Dendritic cell treated with granulocyte-macrophage colony-stimulating factor and Interleukin-4, amounts not matched to agents 40 ng/mL and 50 ng/mL, for 4 days (primary cell): Measurements from ENCODE around the gene GRK3.
A peak's percentile ranks its signal among the peaks of the same experiment; 100 is the strongest.

ENCODE experiments used
- H3K27ac Mint-ChIP-seq: one replicate; pipeline ENCODE4 v1.8.0; 2022; ENCODE audit warnings: mild to moderate bottlenecking, mixed read lengths
- H3K27me3 Mint-ChIP-seq: one replicate; pipeline ENCODE4 v1.8.0; 2022; ENCODE audit warnings: mild to moderate bottlenecking, mixed read lengths
- H3K36me3 Mint-ChIP-seq: one replicate; pipeline ENCODE4 v1.8.0; 2022; ENCODE audit warnings: low read depth, mixed read lengths
- H3K4me1 Mint-ChIP-seq: one replicate; pipeline ENCODE4 v1.8.0; 2022; ENCODE audit warnings: low read depth, mixed read lengths
- H3K4me3 Mint-ChIP-seq: one replicate; pipeline ENCODE4 v1.8.0; 2022; ENCODE audit warnings: mild to moderate bottlenecking, moderate library complexity, mixed read lengths
- H3K9me3 Mint-ChIP-seq: one replicate; pipeline ENCODE4 v1.8.0; 2022; ENCODE audit warnings: mixed read lengths
- intact Hi-C: fragments of 100-400 bp; cut with micrococcal nuclease; formaldehyde crosslinking; loops from one replicate; pipeline ENCODE4 v1.15.0; 2022

Gene GRK3

GRCh38 chr22:25744694-25745093 lies 180.2 kb downstream of the GRK3 start:
- intact Hi-C loops, result no loop called here
- H3K27me3 Mint-ChIP-seq, result peaks cover 12% of the 10 kb centered on the region
- peaks cover 51% of the 10 kb centered on the region for H3K4me1 Mint-ChIP-seq
- H3K27ac Mint-ChIP-seq, result no peak overlapping the region
- H3K36me3 Mint-ChIP-seq, result no peaks in the 10 kb centered on the region
- H3K4me3 Mint-ChIP-seq, result no peak overlapping the region
- no peaks in the 10 kb centered on the region for H3K9me3 Mint-ChIP-seq

- Mint-ChIP-seq H3K27ac (peak overlapping the region; percentile 16), H3K36me3 (no peaks in the 10 kb centered on the region), H3K4me1 (peaks cover 58% of the 10 kb centered on the region), H3K9me3 (no peaks in the 10 kb centered on the region), H3K4me3 (no peak overlapping the region), H3K27me3 (peaks cover 18% of the 10 kb centered on the region)
- intact Hi-C loops, result no loop called here
Observed at GRCh38 chr22:25745341-25746011, 181.0 kb downstream of the GRK3 start.

DNA sequence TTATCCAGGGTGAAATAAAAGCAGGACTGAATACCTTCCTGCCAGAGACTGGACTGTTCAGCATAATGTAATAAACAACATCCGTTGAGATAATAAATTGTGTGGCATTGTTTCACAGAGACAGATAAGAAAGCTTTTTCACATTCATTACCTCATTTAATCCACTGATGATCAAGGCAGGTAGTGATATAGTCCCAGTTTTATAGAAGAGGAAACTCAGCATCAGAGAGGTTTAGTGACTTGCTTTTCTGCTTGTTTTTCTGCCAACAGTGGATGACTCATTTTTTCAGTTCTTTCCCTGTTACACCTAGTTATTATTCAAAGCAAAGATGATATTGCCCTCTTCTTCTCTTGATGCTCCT lies 181.5 kb downstream of the GRK3 start:
- peaks cover 20% of the 10 kb centered on the region for H3K27me3 Mint-ChIP-seq
- no peak overlapping the region for H3K27ac Mint-ChIP-seq
- no peaks in the 10 kb centered on the region for H3K36me3 Mint-ChIP-seq
- intact Hi-C loops, result no loop called here
- H3K4me3 Mint-ChIP-seq, result no peak overlapping the region
- H3K4me1 Mint-ChIP-seq, result peaks cover 64% of the 10 kb centered on the region
- H3K9me3 Mint-ChIP-seq, result no peaks in the 10 kb centered on the region

GRCh38 chr22:25747245-25747944 lies 182.9 kb downstream of the GRK3 start:
- Mint-ChIP-seq H3K36me3 (no peaks in the 10 kb centered on the region), H3K27me3 (peaks cover 26% of the 10 kb centered on the region), H3K4me1 (peaks cover 66% of the 10 kb centered on the region), H3K4me3 (no peak overlapping the region), H3K27ac (no peak overlapping the region), H3K9me3 (no peaks in the 10 kb centered on the region)
- intact Hi-C loops, result no loop called here

GRCh38 chr22:25748140-25748539 lies 183.7 kb downstream of the GRK3 start:
- Mint-ChIP-seq H3K4me1 (peaks cover 64% of the 10 kb centered on the region), H3K27ac (peak overlapping the region; percentile 64), H3K9me3 (no peaks in the 10 kb centered on the region), H3K27me3 (peaks cover 26% of the 10 kb centered on the region), H3K36me3 (no peaks in the 10 kb centered on the region), H3K4me3 (no peak overlapping the region)
- intact Hi-C loops, result no loop called here

- Mint-ChIP-seq H3K4me3 (no peak overlapping the region), H3K9me3 (no peaks in the 10 kb centered on the region), H3K27ac (peak overlapping the region; percentile 64), H3K27me3 (peaks cover 30% of the 10 kb centered on the region), H3K4me1 (peaks cover 60% of the 10 kb centered on the region), H3K36me3 (no peaks in the 10 kb centered on the region)
- intact Hi-C loops, result no loop called here
Observed at GRCh38 chr22:25748704-25749103, 184.2 kb downstream of the GRK3 start.

- Mint-ChIP-seq H3K36me3 (no peaks in the 10 kb centered on the region), H3K27me3 (peaks cover 31% of the 10 kb centered on the region), H3K27ac (peak overlapping the region; percentile 77), H3K9me3 (no peaks in the 10 kb centered on the region), H3K4me1 (peaks cover 60% of the 10 kb centered on the region), H3K4me3 (no peak overlapping the region)
- intact Hi-C loops, result no loop called here
Observed at GRCh38 chr22:25749420-25750169, 185.1 kb downstream of the GRK3 start.

DNA sequence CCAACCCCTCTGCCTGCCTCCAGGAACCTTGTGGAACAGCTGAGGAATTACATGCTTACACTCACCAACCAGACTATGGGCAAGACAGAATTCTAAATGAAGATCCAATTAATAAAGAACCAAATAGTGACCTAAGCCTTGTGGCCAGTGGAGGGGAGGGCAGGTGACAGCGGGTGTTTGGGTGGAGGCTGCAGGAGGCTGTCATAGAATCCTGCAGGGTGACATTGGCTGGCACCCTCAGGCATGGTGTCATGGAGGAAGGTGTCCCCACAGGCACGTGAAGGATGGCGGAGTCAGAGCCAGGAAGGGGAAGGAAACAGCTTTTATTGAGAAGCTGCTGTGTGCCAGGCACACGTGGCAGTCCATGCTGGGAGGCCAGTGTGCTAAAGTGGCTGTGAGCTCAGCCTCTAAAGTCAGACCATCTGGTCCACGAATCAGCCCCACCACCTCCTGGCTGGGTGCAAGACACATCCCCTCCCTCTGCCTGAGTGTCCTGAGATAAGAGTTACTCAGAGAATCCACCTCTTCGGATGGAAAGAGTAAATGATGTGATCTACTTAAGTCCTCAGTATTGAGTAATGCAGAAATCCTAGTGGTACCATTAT lies 186.2 kb downstream of the GRK3 start:
- Mint-ChIP-seq H3K36me3 (no peaks in the 10 kb centered on the region), H3K27me3 (peaks cover 32% of the 10 kb centered on the region), H3K4me1 (peaks cover 54% of the 10 kb centered on the region), H3K4me3 (no peak overlapping the region), H3K9me3 (no peaks in the 10 kb centered on the region), H3K27ac (peak overlapping the region; percentile 77)
- intact Hi-C loops, result no loop called here

DNA sequence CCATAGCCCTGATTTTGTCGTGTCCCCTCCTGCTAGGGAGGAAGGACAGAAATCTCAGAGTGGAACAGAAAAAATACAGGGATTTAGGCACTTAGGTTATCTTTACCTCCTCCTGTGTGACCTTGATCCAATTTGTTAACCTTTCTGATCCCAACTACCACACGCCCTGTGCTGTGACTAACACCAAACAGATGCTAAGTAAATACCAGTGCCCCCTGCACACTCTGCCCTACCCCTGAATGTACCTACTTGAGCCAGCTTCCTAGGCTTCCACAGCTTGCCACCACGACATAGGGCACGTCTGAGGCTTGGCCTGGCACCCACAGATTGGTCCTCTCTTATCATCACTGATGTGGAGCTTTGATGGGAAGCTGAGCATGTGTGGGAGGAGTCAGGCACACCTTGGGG lies 186.7 kb downstream of the GRK3 start:
- Mint-ChIP-seq H3K4me1 (peaks cover 50% of the 10 kb centered on the region), H3K27me3 (peaks cover 32% of the 10 kb centered on the region), H3K9me3 (no peaks in the 10 kb centered on the region), H3K36me3 (no peaks in the 10 kb centered on the region), H3K27ac (peak overlapping the region; percentile 67), H3K4me3 (no peak overlapping the region)
- intact Hi-C loops, result no loop called here

GRCh38 chr22:25752615-25753214 lies 188.2 kb downstream of the GRK3 start:
- no peaks in the 10 kb centered on the region for H3K36me3 Mint-ChIP-seq
- H3K9me3 Mint-ChIP-seq, result no peaks in the 10 kb centered on the region
- H3K27ac Mint-ChIP-seq, result no peak overlapping the region
- H3K27me3 Mint-ChIP-seq, result peaks cover 32% of the 10 kb centered on the region
- intact Hi-C loops, result no loop called here
- peaks cover 45% of the 10 kb centered on the region for H3K4me1 Mint-ChIP-seq
- H3K4me3 Mint-ChIP-seq, result no peak overlapping the region

DNA sequence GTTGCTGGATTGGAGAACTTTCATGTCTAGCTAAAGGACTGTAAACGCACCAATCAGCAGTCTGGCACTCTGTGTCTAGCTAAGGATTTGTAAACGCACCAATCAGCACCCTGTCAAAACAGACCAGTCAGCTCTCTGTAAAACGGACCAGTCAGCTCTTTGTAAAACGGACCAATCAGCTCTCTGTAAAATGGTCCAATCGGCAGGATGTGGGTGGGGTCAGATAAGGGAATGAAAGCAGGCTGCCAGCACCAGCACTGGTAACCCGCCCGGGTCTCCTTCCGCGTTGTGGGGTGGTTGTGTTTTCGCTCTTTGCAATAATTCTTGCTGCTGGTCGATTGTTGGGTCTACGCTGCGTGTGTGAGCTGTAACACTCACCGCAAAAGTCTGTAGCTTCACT lies 188.8 kb downstream of the GRK3 start:
- Mint-ChIP-seq H3K36me3 (no peaks in the 10 kb centered on the region), H3K4me1 (peaks cover 43% of the 10 kb centered on the region), H3K27me3 (peaks cover 32% of the 10 kb centered on the region), H3K9me3 (no peaks in the 10 kb centered on the region), H3K4me3 (no peak overlapping the region), H3K27ac (peak overlapping the region; percentile 20)
- intact Hi-C loops, result no loop called here

DNA sequence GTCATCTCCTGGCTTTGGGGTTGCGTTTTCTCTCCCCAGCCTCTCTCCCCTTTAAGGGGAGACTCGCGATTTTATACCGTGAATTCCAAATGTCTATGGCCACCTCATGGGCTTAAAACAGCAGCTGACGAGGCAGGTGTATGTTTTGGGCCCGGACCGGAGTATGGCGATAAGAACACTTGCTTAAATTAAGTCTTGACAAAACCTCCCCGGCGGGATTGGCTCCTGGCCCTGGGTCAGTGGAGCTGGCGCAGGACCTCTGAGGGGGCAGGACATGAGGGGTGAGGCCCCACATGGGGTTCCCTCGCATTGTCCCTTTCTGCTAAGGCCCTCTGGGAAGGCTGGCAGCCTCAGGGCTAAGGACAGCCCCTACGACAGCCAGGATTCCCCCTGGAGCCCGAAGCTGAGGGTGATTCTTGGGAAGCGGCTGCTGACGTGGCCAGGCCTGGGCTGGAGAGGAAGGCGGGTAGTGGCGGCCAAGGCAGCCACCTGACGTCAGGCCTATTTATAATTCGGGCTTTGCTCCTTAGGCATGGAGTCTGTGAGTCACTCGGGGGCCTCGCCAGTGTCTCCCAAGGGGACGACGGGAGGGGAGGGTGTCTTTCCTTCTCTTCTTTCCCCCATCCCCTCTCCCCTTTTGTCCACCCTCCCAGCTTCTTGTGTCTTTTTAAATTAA lies 190.2 kb downstream of the GRK3 start:
- H3K4me1 Mint-ChIP-seq, result peaks cover 41% of the 10 kb centered on the region
- H3K9me3 Mint-ChIP-seq, result no peaks in the 10 kb centered on the region
- intact Hi-C loops, result no loop called here
- peaks cover 26% of the 10 kb centered on the region for H3K27me3 Mint-ChIP-seq
- H3K4me3 Mint-ChIP-seq, result no peak overlapping the region
- peak overlapping the region; percentile 20 for H3K27ac Mint-ChIP-seq
- no peaks in the 10 kb centered on the region for H3K36me3 Mint-ChIP-seq

DNA sequence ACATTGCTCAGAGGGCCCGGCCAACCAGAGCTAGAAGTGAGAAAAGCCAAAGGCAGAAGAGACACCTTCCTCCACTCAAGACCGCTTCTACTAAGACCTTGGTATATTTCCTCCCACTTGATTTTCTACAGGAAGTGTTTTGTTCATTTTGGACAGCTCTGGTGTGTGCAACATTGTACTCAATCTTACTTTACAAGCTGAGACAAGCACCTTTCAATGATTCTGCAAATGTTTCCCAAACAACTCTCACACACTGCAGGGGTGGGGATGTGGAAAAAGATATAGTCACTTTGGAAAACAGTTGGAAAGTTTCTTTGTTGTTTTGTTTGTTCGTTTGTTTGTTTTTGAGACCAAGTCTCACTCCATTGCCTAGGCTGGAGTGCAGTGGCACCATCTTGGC lies 193.2 kb downstream of the GRK3 start:
- no peaks in the 10 kb centered on the region for H3K9me3 Mint-ChIP-seq
- H3K4me3 Mint-ChIP-seq, result no peak overlapping the region
- peaks cover 14% of the 10 kb centered on the region for H3K27me3 Mint-ChIP-seq
- peaks cover 27% of the 10 kb centered on the region for H3K4me1 Mint-ChIP-seq
- H3K36me3 Mint-ChIP-seq, result no peaks in the 10 kb centered on the region
- H3K27ac Mint-ChIP-seq, result peak overlapping the region; percentile 25
- intact Hi-C loops, result no loop called here
